H9 (cell line): Measurements from ENCODE around the gene CFI. TPM values are rescaled to one million over a fixed set of nuclear protein-coding genes. Genes with fewer than 3 reads are reported as not detected.

Experiments used
- DNase-seq: peaks from one replicate; pipeline ENCODE4 v3.0.0-alpha.2; 2017
- H2AFZ ChIP-seq: one replicate; pipeline ENCODE4 v1.6.1; 2013; ENCODE audit warnings: mild to moderate bottlenecking, low read length, control low read depth, moderate library complexity
- H2AK5ac ChIP-seq: 2 replicates; pipeline ENCODE4 v1.6.1; 2013; ENCODE audit warnings: low read length, control low read depth, mixed read lengths; ENCODE audit not compliant: insufficient read length
- H2BK120ac ChIP-seq: one replicate; pipeline ENCODE4 v1.6.1; 2013; ENCODE audit warnings: low read depth, mild to moderate bottlenecking, low read length, control low read depth, inconsistent platforms; ENCODE audit not compliant: poor library complexity, severe bottlenecking
- H2BK12ac ChIP-seq: 2 replicates; pipeline ENCODE4 v1.6.1; 2013; ENCODE audit warnings: low read length, control low read depth, mixed read lengths, low read depth; ENCODE audit not compliant: insufficient read length
- H2BK15ac ChIP-seq: 2 replicates; pipeline ENCODE4 v1.6.1; 2013; ENCODE audit warnings: low read depth, low read length, control low read depth
- H2BK20ac ChIP-seq: one replicate; pipeline ENCODE4 v1.6.1; 2013; ENCODE audit warnings: low read depth, mild to moderate bottlenecking, low read length, control low read depth, inconsistent platforms; ENCODE audit not compliant: poor library complexity, severe bottlenecking
- H2BK5ac ChIP-seq: 2 replicates; pipeline ENCODE4 v1.6.1; 2013; ENCODE audit warnings: low read length, control low read depth, mixed read lengths; ENCODE audit not compliant: insufficient read length
- H3K14ac ChIP-seq: 2 replicates; pipeline ENCODE4 v1.6.1; 2013; ENCODE audit warnings: low read length, control low read depth; ENCODE audit not compliant: insufficient read depth
- H3K18ac ChIP-seq: 2 replicates; pipeline ENCODE4 v1.6.1; 2013; ENCODE audit warnings: low read depth, mild to moderate bottlenecking, mixed read lengths, low read length, control low read depth; ENCODE audit not compliant: insufficient read length
- H3K23ac ChIP-seq: 2 replicates; pipeline ENCODE4 v1.6.1; 2013; ENCODE audit warnings: low read length, control low read depth, mixed read lengths, low read depth; ENCODE audit not compliant: insufficient read length
- H3K23me2 ChIP-seq: 2 replicates; pipeline ENCODE4 v1.6.1; 2013; ENCODE audit warnings: low read depth, mild to moderate bottlenecking, mixed read lengths, low read length, control low read depth; ENCODE audit not compliant: insufficient read length, poor library complexity, severe bottlenecking
- H3K27ac ChIP-seq: 2 replicates; pipeline ENCODE4 v1.5.1; 2013; ENCODE audit warnings: low read length, control low read depth, mixed read lengths, low read depth; ENCODE audit not compliant: insufficient read length
- H3K27me3 ChIP-seq: 2 replicates; pipeline ENCODE4 v1.6.1; 2013; ENCODE audit warnings: low read length, control low read depth, inconsistent platforms; ENCODE audit not compliant: insufficient read depth
- H3K4ac ChIP-seq: 2 replicates; pipeline ENCODE4 v1.6.1; 2013; ENCODE audit warnings: low read depth, mild to moderate bottlenecking, control low read depth, inconsistent platforms, low read length, moderate library complexity
- H3K4me1 ChIP-seq: 2 replicates; pipeline ENCODE4 v1.6.1; 2013; ENCODE audit warnings: low read length, control low read depth, inconsistent platforms; ENCODE audit not compliant: insufficient read depth
- H3K4me2 ChIP-seq: 2 replicates; pipeline ENCODE4 v1.6.1; 2013; ENCODE audit warnings: low read length, control low read depth, mixed read lengths; ENCODE audit not compliant: insufficient read length, insufficient read depth
- H3K56ac ChIP-seq: 2 replicates; pipeline ENCODE4 v1.6.1; 2013; ENCODE audit warnings: low read depth, mild to moderate bottlenecking, mixed read lengths, low read length, control low read depth; ENCODE audit not compliant: insufficient read length
- H3K79me1 ChIP-seq: 2 replicates; pipeline ENCODE4 v1.6.1; 2013; ENCODE audit warnings: low read depth, mild to moderate bottlenecking, moderate library complexity, low read length, control low read depth, inconsistent platforms; ENCODE audit not compliant: insufficient read depth, poor library complexity, severe bottlenecking
- H3K79me2 ChIP-seq: 2 replicates; pipeline ENCODE4 v1.6.1; 2013; ENCODE audit warnings: low read length, control low read depth, inconsistent platforms; ENCODE audit not compliant: insufficient read depth
- H3K9ac ChIP-seq: 2 replicates; pipeline ENCODE4 v1.6.1; 2013; ENCODE audit warnings: low read length, control low read depth, mixed read lengths; ENCODE audit not compliant: insufficient read length; ENCODE audit errors: extremely low read depth
- H3K9me3 ChIP-seq: one replicate; pipeline ENCODE4 v1.6.1; 2013; ENCODE audit warnings: low read depth, low read length, inconsistent platforms; ENCODE audit not compliant: control insufficient read depth
- H3T11ph ChIP-seq: one replicate; pipeline ENCODE4 v1.6.1; 2013; ENCODE audit warnings: mild to moderate bottlenecking, low read length, control low read depth, inconsistent platforms
- H4K20me1 ChIP-seq: one replicate; pipeline ENCODE4 v1.6.1; 2013; ENCODE audit not compliant: control insufficient read depth, insufficient read length, insufficient read depth
- H4K5ac ChIP-seq: 2 replicates; pipeline ENCODE4 v1.6.1; 2013; ENCODE audit warnings: low read depth, mild to moderate bottlenecking, mixed read lengths, low read length, control low read depth; ENCODE audit not compliant: insufficient read length
- H4K8ac ChIP-seq: replicated peaks from 2 replicates; pipeline ENCODE4 v1.6.1; 2013; ENCODE audit warnings: low read length, control low read depth, mixed read lengths, low read depth; ENCODE audit not compliant: insufficient read length
- H4K91ac ChIP-seq: 2 replicates; pipeline ENCODE4 v1.6.1; 2013; ENCODE audit warnings: low read depth, mild to moderate bottlenecking, moderate library complexity, mixed read lengths, low read length, control low read depth; ENCODE audit not compliant: insufficient read length
- H3K27ac Mint-ChIP-seq, 3 experiments: 2 replicates in 2 of 3; 3 replicates in 1 of 3; pipeline ENCODE4 v1.8.0; 2020 to 2021; ENCODE audit warnings: mixed read lengths in 3 of 3, mild to moderate bottlenecking in 1 of 3, moderate library complexity in 1 of 3
- H3K27me3 Mint-ChIP-seq: 2 replicates; pipeline ENCODE4 v1.8.0; 2021; ENCODE audit warnings: low read depth, mild to moderate bottlenecking, moderate library complexity, mixed read lengths
- H3K36me3 Mint-ChIP-seq, 3 experiments: 2 replicates in 2 of 3; 3 replicates in 1 of 3; pipeline ENCODE4 v1.8.0; 2020 to 2021; ENCODE audit warnings: low read depth in 3 of 3, mixed read lengths in 3 of 3; ENCODE audit not compliant: insufficient read depth in 1 of 3
- H3K4me1 Mint-ChIP-seq, 2 experiments: 2 replicates each; pipeline ENCODE4 v1.8.0; 2020; ENCODE audit warnings: mixed read lengths in 2 of 2
- H3K4me3 Mint-ChIP-seq, 2 experiments: 2 replicates in 1 of 2; 3 replicates in 1 of 2; pipeline ENCODE4 v1.8.0; 2020 to 2021; ENCODE audit warnings: mild to moderate bottlenecking in 2 of 2, mixed read lengths in 2 of 2, moderate library complexity in 1 of 2
- H3K9me3 Mint-ChIP-seq, 2 experiments: 2 replicates in 1 of 2; 3 replicates in 1 of 2; pipeline ENCODE4 v1.8.0; 2020; ENCODE audit warnings: mild to moderate bottlenecking in 2 of 2, mixed read lengths in 2 of 2, moderate library complexity in 1 of 2
- CTCF ChIP-seq: fragments of 200-600 bp; sonication (generic); conservative IDR thresholded peaks from 3 replicates; pipeline ENCODE4 v1.8.0; 2021; ENCODE audit warnings: antibody characterized with exemption, mild to moderate bottlenecking
- WGBS: extraction: QIAGEN DNeasy Blood & Tissue Kit; methylation state at CpG from one replicate; pipeline ENCODE4 v1.1.7; 2013; ENCODE audit warnings: missing lambda C conversion rate, low lambda C conversion rate, mixed read lengths; ENCODE audit not compliant: insufficient read length; ENCODE audit errors: extremely low coverage; 5-methylcytosine and 5-hydroxymethylcytosine counted together
- total RNA-seq: library from RNA; stranded (reverse); gene quantifications from 2 replicates; pipeline ENCODE4 v1.2.1, GENCODE V29; 2021

The CFI gene
- total RNA-seq, 1 experiment from 2014 or later = not detected

- peak overlapping the region; percentile 32 for H2AFZ ChIP-seq
- H3K4me3 Mint-ChIP-seq = peak overlapping the region; percentile 89 to 91
- H2BK120ac ChIP-seq = no peak overlapping the region
- H2BK5ac ChIP-seq = no peak overlapping the region
- 0 out of 3 replicates have a peak, but pooled peaks have one; percentile 10 for TF ChIP-seq CTCF
- no CpG with 5 or more reads among the region's 21 CpGs for WGBS
- H3K4me2 ChIP-seq = peak overlapping the region; percentile 78
- DNase-seq = peak; percentile 50
- no peaks in the 10 kb centered on the region for H3K27me3 ChIP-seq
- no peak overlapping the region for H2BK15ac ChIP-seq
- peak overlapping the region; percentile 80 for H3K4ac ChIP-seq
- no peak overlapping the region for H4K8ac ChIP-seq
- peak overlapping the region; percentile 59 for H3K14ac ChIP-seq
- no peak overlapping the region for H2BK12ac ChIP-seq
- 0 out of 5 replicates have a peak, but pooled peaks cover 0 to 2% of the 10 kb centered on the region in 2 experiments for H3K9me3 Mint-ChIP-seq
- no peaks in the 10 kb centered on the region; the same call in 1 of the 2 replicates for H3K27me3 Mint-ChIP-seq
- H3K4me1 ChIP-seq = no peaks in the 10 kb centered on the region; the same call in 1 of the 2 replicates
- H4K91ac ChIP-seq = peak overlapping the region; percentile 52
- no peaks in the 10 kb centered on the region for H4K20me1 ChIP-seq
- H3K9me3 ChIP-seq = no peaks in the 10 kb centered on the region
- no peaks in the 10 kb centered on the region for H3K79me1 ChIP-seq
- H4K5ac ChIP-seq = peak overlapping the region; percentile 83
- H3K36me3 Mint-ChIP-seq = peaks cover 14 to 18% (median 16%) of the 10 kb centered on the region in 3 experiments
- H3K27ac ChIP-seq = no peak overlapping the region
- H3T11ph ChIP-seq = no peak overlapping the region
- H3K23ac ChIP-seq = no peak overlapping the region
- H3K4me1 Mint-ChIP-seq = peaks cover 18 to 23% of the 10 kb centered on the region in 2 experiments
- no peak overlapping the region for H2AK5ac ChIP-seq
- peak overlapping the region; percentile 95 for H3K18ac ChIP-seq
- peaks cover 15% of the 10 kb centered on the region for H3K23me2 ChIP-seq
- no peaks in the 10 kb centered on the region for H3K79me2 ChIP-seq
- peak overlapping the region; percentile 99 for H3K9ac ChIP-seq
- peak overlapping the region; percentile 13 for H2BK20ac ChIP-seq
- H3K56ac ChIP-seq = no peak overlapping the region
- H3K27ac Mint-ChIP-seq = peak overlapping the region; percentile 96 to 98 (median 97); a peak in 6 of 7 replicates
These were observed 100.0 kb downstream of the CFI start for GRCh38 chr4:109701566-109702410.
